GM19025 (cell line): ENCODE data around the gene BBS7.
A peak's percentile ranks its signal among the peaks of the same experiment; 100 is the strongest.

Experiments
- ATAC-seq: cut with Tn5 transposase; IDR thresholded peaks from one replicate; pipeline ENCODE4 v1.9.1; 2021; ENCODE audit warnings: mild to moderate bottlenecking, low read depth, moderate library complexity; ENCODE audit not compliant: unreplicated experiment

The BBS7 gene

GRCh38 chr4:121869841-121870822, at the start of gene BBS7:
TSS of gene BBS7 (minus strand) at chr4:121870474. CDS start at chr4:121870313, 161 bp downstream.
- ATAC-seq, result peak; percentile 100

- no peak for ATAC-seq
These were observed 43.4 kb upstream of the BBS7 start for GRCh38 chr4:121913667-121914066.

GRCh38 chr4:121908346-121908745, 38.1 kb upstream of the BBS7 start:
- no peak for ATAC-seq

- ATAC-seq, result peak; percentile 75
These were observed 30.1 kb upstream of the BBS7 start for GRCh38 chr4:121900132-121900983.

- ATAC-seq, result no peak
These were observed 27.9 kb upstream of the BBS7 start for GRCh38 chr4:121898150-121898549.

GRCh38 chr4:121888134-121888533, 17.9 kb upstream of the BBS7 start:
- ATAC-seq, result no peak

- ATAC-seq, result no peak
These were observed 14.8 kb upstream of the BBS7 start for GRCh38 chr4:121885115-121885514.

GRCh38 chr4:121881158-121881557, 10.9 kb upstream of the BBS7 start:
- no peak for ATAC-seq

- no peak for ATAC-seq
These were observed 8.9 kb upstream of the BBS7 start for GRCh38 chr4:121879135-121879534.

GRCh38 chr4:121877041-121877773, 6.9 kb upstream of the BBS7 start:
- no peak for ATAC-seq

GRCh38 chr4:121876070-121876469, 5.8 kb upstream of the BBS7 start:
- no peak for ATAC-seq

GRCh38 chr4:121875652-121876051, 5.4 kb upstream of the BBS7 start:
- ATAC-seq, result no peak

- ATAC-seq, result no peak
These were observed 3.3 kb upstream of the BBS7 start for GRCh38 chr4:121873604-121874003.

GRCh38 chr4:121863799-121864198, 6.5 kb downstream of the BBS7 start:
- ATAC-seq, result no peak

GRCh38 chr4:121861426-121861825, 8.8 kb downstream of the BBS7 start:
- no peak for ATAC-seq

- no peak for ATAC-seq
These were observed 10.2 kb downstream of the BBS7 start for GRCh38 chr4:121860121-121860520.

GRCh38 chr4:121851354-121851753, 18.9 kb downstream of the BBS7 start:
- ATAC-seq, result no peak

- no peak for ATAC-seq
These were observed 23.6 kb downstream of the BBS7 start for GRCh38 chr4:121846662-121847061.

GRCh38 chr4:121842862-121843261, 27.4 kb downstream of the BBS7 start:
- ATAC-seq, result no peak

GRCh38 chr4:121838136-121838535, 32.1 kb downstream of the BBS7 start:
- ATAC-seq, result no peak

- ATAC-seq, result no peak
These were observed 40.8 kb downstream of the BBS7 start for GRCh38 chr4:121829511-121829910.
